HG03460 (cell line): ENCODE data around the gene DBT.
"Not testable (repeated sequence)": the region's sequence is repeated elsewhere in the genome, so short reads cannot be mapped to it uniquely, and the experiment has no call there.

ENCODE experiments used
- ATAC-seq: cut with Tn5 transposase; IDR thresholded peaks from one replicate; pipeline ENCODE4 v1.9.1; 2021; ENCODE audit not compliant: unreplicated experiment

The DBT gene

GRCh38 chr1:100249537-100250257 lies at the start of gene DBT:
Gene DBT (minus strand): TSS chr1:100249834. CDS start chr1:100249820, 14 bp downstream.
- ATAC-seq = peak; percentile 100

DNA sequence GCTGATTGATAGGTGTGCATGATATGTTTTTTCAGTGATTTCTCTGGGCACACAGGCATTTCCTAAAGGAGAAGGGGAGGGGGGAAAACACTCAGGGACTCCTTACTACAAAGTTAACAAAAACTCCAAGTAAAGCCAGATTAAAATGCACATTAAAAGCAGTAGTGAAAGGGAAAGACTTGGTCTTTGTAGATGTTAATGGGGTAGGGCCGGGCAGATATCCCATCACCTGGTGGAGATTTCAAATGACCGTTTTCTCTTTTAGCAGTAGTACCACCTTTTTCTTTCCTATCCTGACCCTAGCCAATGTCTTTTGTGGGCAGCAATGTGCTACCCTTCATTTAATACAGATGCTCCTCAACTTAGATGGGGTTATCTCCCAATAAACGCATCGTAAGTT lies 48.9 kb upstream of the DBT start:
- no peak for ATAC-seq

GRCh38 chr1:100296997-100297396 lies 47.4 kb upstream of the DBT start:
- ATAC-seq = not testable (repeated sequence)

GRCh38 chr1:100296140-100296539 lies 46.5 kb upstream of the DBT start:
- ATAC-seq = no peak

DNA sequence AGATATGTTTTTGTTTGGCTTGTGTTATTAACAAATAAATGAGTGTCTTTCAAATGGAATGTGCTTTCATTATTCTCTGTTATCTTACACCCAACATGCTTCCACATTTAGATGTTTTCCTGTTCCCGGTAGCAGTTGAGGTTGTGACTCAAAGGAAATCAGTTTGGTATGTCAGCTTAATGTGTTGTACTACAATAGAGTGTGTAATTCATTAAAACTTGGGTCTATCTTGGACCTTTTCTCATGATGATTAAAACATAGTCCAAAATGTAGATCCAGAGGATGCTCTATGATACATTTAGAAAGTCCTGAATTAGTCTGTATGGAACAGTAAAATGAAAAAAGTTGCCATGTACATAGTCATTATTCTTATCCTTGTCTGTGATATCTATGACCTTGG lies 43.1 kb upstream of the DBT start:
- no peak for ATAC-seq

DNA sequence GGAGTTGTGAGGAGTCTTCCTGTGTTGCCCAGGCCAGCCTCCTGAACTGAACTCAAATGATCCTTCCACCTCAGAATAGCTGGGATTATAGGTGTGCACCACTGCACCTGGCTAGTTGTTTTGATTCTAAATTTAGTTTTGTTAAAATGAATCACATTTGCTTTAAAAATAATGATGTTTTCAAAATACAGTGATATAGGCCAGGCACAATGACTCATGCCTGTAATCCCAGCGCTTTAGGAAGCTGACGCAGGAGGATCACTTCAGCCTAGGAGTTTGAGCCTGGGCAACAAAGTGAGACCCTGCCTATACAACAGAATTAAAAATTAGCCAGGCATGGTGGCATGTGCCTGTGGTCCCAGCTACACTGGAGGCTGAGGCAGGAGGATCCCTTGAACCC lies 40.7 kb upstream of the DBT start:
- no peak for ATAC-seq

GRCh38 chr1:100287162-100287561 lies 37.5 kb upstream of the DBT start:
- ATAC-seq = no peak

- no peak for ATAC-seq
Measured at GRCh38 chr1:100284591-100284990, 35.0 kb upstream of the DBT start.

DNA sequence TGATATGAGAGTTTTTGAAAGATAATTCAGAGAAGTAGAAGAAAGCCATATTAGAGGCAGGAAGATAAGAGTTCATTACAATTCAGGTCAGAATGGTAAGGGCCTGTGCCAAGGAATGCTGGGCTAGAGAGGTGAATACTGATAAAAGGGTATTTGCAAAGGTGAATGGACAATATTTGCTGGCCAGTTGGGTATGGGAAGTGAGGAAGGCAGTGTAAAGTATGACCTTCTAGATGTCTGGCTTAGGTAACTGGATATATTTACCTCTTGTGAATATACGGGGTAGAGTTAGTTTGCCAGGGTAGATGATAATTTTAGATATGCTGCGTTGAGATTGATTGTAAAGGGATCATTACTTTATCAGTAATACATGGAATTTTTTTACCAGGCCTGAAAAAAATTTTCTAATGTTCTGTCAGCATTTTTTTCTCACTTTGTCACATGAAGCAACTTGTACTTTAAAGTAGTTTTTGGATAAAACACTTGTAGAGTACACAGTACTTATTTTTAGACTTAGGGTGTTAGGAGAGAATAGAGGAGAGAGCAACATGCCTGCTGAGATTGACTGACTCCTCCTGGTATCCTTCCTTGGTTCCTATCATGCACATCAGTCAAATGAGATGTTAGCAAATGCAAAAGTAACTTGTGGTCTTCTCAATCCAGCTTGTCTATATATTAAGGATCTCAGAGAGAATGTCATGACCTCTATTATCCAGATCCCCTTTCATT lies 30.5 kb upstream of the DBT start:
- no peak for ATAC-seq

- ATAC-seq = no peak
Measured at GRCh38 chr1:100279358-100279923, 29.8 kb upstream of the DBT start.

DNA sequence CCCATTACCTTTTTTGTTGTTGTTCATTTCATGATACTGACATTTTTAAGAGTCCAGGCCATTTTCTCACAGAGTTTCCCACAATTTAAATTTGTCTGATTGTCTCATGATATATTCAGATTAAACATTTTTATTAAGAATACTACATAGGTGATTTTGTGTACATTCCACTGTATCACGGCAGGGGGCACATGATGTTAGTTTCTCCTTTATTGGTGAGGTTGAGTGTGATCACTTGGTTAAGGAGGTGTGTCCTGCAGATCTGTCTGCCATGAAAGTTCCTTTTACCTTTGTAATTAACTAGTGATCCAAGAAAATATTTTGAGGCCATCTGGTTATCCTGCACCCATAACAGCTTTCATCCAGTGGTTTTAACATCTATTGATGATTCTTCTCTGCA lies 28.2 kb upstream of the DBT start:
- no peak for ATAC-seq

DNA sequence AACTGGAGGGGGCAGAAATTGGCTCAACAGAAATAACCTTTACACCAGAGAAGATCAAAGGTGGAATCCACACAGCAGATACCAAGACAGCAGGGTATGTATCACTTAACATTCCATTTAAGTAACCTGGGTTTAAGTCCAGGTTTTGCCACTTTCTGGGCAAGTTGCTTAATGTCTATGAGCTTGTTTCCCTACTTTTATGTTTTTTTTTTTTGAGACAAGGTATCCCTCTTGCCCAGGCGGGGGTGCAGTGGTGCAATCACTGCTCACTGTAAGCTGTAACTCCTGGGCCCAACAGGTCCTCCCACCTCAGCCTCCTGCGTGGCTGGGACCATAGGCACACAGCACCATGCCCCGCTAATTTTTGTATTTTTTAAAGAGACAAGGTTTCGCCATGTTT lies 18.6 kb upstream of the DBT start:
- ATAC-seq = no peak

DNA sequence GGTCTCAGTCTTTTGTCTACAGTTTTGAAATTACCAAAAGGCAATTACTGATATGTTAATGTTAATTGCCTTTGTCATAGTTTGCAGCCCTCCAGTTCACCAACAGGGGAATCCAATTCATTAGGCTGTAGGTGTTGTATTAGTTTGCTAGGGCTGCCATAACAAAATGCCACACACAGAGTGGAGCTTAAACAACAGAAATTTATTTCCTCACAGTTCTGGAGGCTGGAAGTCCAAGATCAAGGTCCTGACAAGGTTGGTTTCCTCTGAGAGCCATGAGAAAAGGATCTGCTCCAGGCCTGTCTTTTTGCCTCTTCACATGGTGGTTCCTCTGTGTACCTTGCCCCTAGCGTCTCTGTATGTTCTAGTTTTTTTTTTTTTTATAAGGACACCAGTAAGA lies 17.6 kb upstream of the DBT start:
- no peak for ATAC-seq

DNA sequence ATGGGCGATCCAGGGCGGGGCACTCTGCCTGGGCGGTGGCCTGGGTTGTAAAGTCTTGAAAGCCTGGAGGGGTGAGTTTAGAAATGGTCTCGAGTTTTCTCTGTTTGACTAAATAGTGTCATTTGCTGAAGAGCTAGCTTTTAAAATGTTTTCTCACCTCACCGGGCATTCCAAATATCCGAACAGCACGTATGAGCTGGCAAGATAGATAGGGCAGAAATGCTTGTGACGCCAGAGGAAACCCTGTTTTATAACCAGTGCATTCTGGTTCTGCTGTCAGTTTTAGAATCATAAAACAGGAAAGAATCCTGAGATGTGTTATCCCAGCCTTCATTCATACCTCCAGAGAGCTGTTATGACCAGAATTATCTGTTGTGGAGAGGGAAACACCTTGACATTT lies 17.1 kb upstream of the DBT start:
- no peak for ATAC-seq

DNA sequence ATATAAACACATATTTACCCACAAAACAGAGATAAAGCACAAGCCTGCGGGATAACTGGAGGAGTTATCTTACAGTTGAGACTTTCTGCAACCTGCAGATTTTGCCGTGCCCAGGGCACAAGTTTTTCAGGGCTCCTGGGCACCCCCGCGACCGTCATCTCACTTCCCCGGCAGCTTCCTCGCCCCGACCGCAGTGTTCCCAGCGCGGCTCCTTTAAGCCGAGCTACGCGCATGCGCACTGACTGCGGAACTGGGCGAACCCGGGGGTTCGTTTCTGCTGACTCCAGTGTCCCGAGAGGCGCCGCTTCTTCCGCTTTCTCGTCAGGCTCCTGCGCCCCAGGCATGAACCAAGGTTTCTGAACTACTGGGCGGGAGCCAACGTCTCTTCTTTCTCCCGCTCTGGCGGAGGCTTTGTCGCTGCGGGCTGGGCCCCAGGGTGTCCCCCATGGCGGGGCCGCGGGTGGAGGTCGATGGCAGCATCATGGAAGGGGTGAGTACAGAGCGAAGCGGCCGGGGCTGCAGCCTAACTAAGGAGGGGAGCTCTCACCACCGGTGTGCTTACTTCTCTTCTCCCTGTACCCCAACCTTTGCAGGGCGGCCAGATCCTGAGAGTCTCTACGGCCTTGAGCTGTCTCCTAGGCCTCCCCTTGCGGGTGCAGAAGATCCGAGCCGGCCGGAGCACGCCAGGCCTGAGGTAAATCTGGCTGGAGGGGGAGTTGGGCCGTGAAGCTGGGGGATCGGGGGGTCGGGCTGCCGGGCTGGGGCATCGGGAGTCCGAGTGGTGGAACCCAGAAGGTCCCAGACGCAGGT lies 16.5 kb upstream of the DBT start, which contains the start of gene RTCA:
Gene RTCA, plus strand, starts transcription at position 286 of the 810 bp plus-strand sequence. Its CDS starts 160 bp downstream, at position 446.
- ATAC-seq = peak; percentile 97

GRCh38 chr1:100265562-100265930 lies 15.9 kb upstream of the DBT start:
- peak; percentile 24 for ATAC-seq

DNA sequence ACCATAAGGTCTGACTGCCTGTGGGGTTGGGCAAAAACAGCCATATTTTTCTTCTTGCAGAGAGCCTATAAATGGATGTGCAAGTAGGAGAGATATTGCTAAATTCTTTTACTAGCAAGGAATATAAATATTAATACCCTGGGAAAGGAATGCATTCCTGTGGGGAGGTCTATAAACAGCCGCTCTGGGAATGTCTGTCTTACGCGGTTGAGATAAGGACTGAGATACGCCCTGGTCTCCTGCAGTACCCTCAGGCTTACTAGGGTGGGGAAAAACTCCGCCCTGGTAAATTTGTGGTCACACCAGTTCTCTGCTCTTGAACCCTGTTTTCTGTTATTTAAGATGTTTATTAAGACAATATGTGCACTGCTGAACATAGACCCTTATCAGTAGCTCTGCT lies 14.4 kb upstream of the DBT start:
- not testable (repeated sequence) for ATAC-seq

GRCh38 chr1:100261686-100262085 lies 12.1 kb upstream of the DBT start:
- no peak for ATAC-seq

- not testable (repeated sequence) for ATAC-seq
Measured at GRCh38 chr1:100258427-100258826, 8.8 kb upstream of the DBT start.

DNA sequence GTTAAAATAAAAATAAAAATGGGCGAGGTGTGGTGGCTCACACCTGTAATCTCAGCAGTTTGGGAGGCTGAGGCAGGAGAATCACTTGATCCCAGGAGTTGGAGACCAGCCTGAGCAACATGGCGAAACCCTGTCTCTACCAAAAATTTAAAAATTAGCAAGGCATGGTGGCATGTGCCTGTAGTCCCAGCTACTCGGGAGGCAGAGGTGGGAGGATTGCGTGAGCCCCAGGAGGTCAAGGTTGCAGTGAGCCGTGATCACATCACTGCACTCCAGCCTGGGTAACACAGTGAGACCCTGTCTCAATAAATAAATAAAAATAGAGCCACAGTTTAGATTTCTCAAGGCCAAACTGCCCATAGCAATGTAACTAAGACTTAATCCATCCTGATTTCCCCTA lies 6.6 kb upstream of the DBT start:
- not testable (repeated sequence) for ATAC-seq

DNA sequence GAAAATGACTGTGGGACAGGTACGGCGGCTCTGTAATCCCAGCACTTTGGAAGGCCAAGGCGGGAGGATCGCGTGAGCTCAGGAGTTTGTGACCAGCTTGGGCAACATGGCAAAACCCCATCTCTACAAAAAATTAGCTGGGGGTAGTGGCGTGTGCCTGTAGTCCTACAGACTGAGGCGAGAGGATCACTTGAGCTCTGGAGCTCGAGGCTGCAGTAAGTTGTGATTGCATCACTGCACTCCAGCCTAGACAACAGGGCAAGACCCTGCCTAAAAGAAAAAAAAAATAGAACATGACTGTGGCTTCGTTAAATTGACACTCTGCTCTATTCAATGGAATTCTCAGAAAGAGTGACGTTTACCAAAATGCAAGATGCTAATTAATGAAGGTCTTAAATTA lies 3.9 kb upstream of the DBT start:
- ATAC-seq = no peak
